LHCN-M2 (cell line): ENCODE results near the gene FAM90A1. TPM values are rescaled to one million over a fixed set of nuclear protein-coding genes. Genes with fewer than 3 reads are reported as not detected.
"Not testable (repeated sequence)": the region's sequence is repeated elsewhere in the genome, so short reads cannot be mapped to it uniquely, and the experiment has no call there.

Experiments used
- DNase-seq: peaks from one replicate; pipeline ENCODE4 v3.0.0-alpha.2; 2012; ENCODE audit warnings: low read depth
- total RNA-seq: library from RNA; depleted of rRNA; stranded (reverse); fragments of >200 nt; gene quantifications from 2 replicates; pipeline ENCODE4 v1.2.3, GENCODE V29; 2014

FAM90A1 gene
- total RNA-seq, 1 experiment from 2014 or later = not detected

GRCh38 chr12:8233300-8233855, 6.0 kb upstream of the FAM90A1 start:
- not testable (repeated sequence) for DNase-seq

GRCh38 chr12:8231666-8232608, 4.5 kb upstream of the FAM90A1 start:
- DNase-seq = peak; percentile 79

GRCh38 chr12:8231049-8231448, 3.6 kb upstream of the FAM90A1 start:
- not testable (repeated sequence) for DNase-seq

GRCh38 chr12:8229486-8229885, 2.1 kb upstream of the FAM90A1 start:
- DNase-seq = not testable (repeated sequence)

GRCh38 chr12:8228607-8229006, 1.2 kb upstream of the FAM90A1 start:
- not testable (repeated sequence) for DNase-seq

GRCh38 chr12:8227732-8228077, 287 bp upstream of the FAM90A1 start:
- not testable (repeated sequence) for DNase-seq

GRCh38 chr12:8226355-8226754, 1.1 kb downstream of the FAM90A1 start:
- DNase-seq = no peak

- DNase-seq = not testable (repeated sequence)
These were observed 2.6 kb downstream of the FAM90A1 start for GRCh38 chr12:8224782-8225181.

- DNase-seq = not testable (repeated sequence)
These were observed 3.8 kb downstream of the FAM90A1 start for GRCh38 chr12:8223646-8224045.

GRCh38 chr12:8222303-8222702, 5.1 kb downstream of the FAM90A1 start:
- DNase-seq = not testable (repeated sequence)

GRCh38 chr12:8221844-8222243, 5.6 kb downstream of the FAM90A1 start:
- DNase-seq = not testable (repeated sequence)

GRCh38 chr12:8221375-8221774, 6.0 kb downstream of the FAM90A1 start:
- not testable (repeated sequence) for DNase-seq

GRCh38 chr12:8218711-8219382, 8.6 kb downstream of the FAM90A1 start:
- not testable (repeated sequence) for DNase-seq

GRCh38 chr12:8197685-8198308, 29.6 kb downstream of the FAM90A1 start:
- peak; percentile 27 for DNase-seq

- peak; percentile 4 for DNase-seq
These were observed 39.3 kb downstream of the FAM90A1 start for GRCh38 chr12:8188088-8188487.

GRCh38 chr12:8184206-8184605, 43.2 kb downstream of the FAM90A1 start:
- DNase-seq = not testable (repeated sequence)

GRCh38 chr12:8183346-8183745, 44.1 kb downstream of the FAM90A1 start:
- not testable (repeated sequence) for DNase-seq

- DNase-seq = not testable (repeated sequence)
These were observed 44.5 kb downstream of the FAM90A1 start for GRCh38 chr12:8182923-8183322.

GRCh38 chr12:8181271-8181670, 46.1 kb downstream of the FAM90A1 start:
- DNase-seq = not testable (repeated sequence)

- peak; percentile 55 for DNase-seq
These were observed 47.3 kb downstream of the FAM90A1 start for GRCh38 chr12:8179989-8180585.

- DNase-seq = not testable (repeated sequence)
These were observed 54.5 kb downstream of the FAM90A1 start for GRCh38 chr12:8172911-8173310.
